Lower lobe of right lung (tissue), 2 donors: ENCODE results near the gene MTHFD1L. TPM values are rescaled to one million over a fixed set of nuclear protein-coding genes. Genes with fewer than 3 reads are reported as not detected.

Experiments
- ATAC-seq, 2 donors: fragments of 200-7000 bp; cut with Tn5 transposase; one replicate each; pipeline ENCODE4 v1.9.1; 2020 to 2022; ENCODE audit warnings: mild to moderate bottlenecking in 2 of 2, moderate library complexity in 2 of 2
- DNase-seq: peaks from one replicate; pipeline ENCODE4 v3.0.0-alpha.2; 2020
- H3K27ac ChIP-seq: fragments of 200-600 bp; one replicate; pipeline ENCODE4 v1.8.0; 2022
- H3K27me3 ChIP-seq: fragments of 200-600 bp; one replicate; pipeline ENCODE4 v1.8.0; 2022; ENCODE audit warnings: low read depth
- H3K36me3 ChIP-seq: fragments of 200-600 bp; one replicate; pipeline ENCODE4 v1.8.0; 2022; ENCODE audit warnings: mild to moderate bottlenecking
- H3K4me1 ChIP-seq: fragments of 200-600 bp; one replicate; pipeline ENCODE4 v1.8.0; 2022
- H3K4me3 ChIP-seq: fragments of 200-600 bp; one replicate; pipeline ENCODE4 v1.8.0; 2022; ENCODE audit warnings: mild to moderate bottlenecking
- H3K9me3 ChIP-seq: fragments of 200-600 bp; one replicate; pipeline ENCODE4 v1.8.0; 2022
- intact Hi-C: fragments of 100-400 bp; cut with DNase I; formaldehyde crosslinking; loops from one replicate; pipeline ENCODE4 v1.11.0; 2022
- total RNA-seq: library from RNA; stranded (reverse); fragmentation: NEBNext Ultra II Directional; extraction: Animal tissue kit (Norgen Biotek cat#: 25700); gene quantifications from one replicate; pipeline ENCODE4 v1.2.1, GENCODE V29; 2021
- TF ChIP-seq, protein P1 (sequence below): fragments of 200-600 bp; IDR thresholded peaks from one replicate; pipeline ENCODE4 v1.8.0; 2022; ENCODE audit warnings: antibody characterized with exemption, mild to moderate bottlenecking
- donor health status: DM: no; HTN: yes; CAD: no; lungs with severe emphysema.

MTHFD1L gene
- total RNA-seq, 1 donor from 2014 or later, result 22.1 TPM

DNA sequence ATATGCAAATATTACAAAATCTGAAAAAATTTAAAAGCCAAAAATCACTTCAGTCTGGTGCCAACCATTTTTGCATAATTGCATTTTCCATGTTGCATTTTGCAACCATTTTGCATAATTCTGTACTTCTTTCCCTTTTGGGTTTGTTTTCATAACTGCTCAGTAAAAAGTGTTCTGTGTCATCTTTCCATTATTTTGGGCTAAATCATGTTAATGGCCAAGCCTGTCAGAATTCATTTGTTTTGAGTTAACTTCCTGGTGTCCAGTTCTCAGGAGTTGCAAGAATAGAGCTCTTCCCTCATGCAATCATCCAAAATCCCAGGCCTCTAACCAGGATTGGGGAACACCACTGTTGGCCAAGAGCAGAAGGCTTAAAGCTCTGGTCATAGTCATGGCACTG, 133.6 kb downstream of the MTHFD1L start:
- ATAC-seq, result no peak
- Histone ChIP-seq H3K27ac (no peak overlapping the region), H3K4me1 (peaks cover 6% of the 10 kb centered on the region), H3K36me3 (no peaks in the 10 kb centered on the region), H3K9me3 (no peaks in the 10 kb centered on the region), H3K4me3 (no peak overlapping the region), H3K27me3 (no peaks in the 10 kb centered on the region)
- no peak for DNase-seq
- intact Hi-C loops, result no loop called here
- TF ChIP-seq, protein P1, sequence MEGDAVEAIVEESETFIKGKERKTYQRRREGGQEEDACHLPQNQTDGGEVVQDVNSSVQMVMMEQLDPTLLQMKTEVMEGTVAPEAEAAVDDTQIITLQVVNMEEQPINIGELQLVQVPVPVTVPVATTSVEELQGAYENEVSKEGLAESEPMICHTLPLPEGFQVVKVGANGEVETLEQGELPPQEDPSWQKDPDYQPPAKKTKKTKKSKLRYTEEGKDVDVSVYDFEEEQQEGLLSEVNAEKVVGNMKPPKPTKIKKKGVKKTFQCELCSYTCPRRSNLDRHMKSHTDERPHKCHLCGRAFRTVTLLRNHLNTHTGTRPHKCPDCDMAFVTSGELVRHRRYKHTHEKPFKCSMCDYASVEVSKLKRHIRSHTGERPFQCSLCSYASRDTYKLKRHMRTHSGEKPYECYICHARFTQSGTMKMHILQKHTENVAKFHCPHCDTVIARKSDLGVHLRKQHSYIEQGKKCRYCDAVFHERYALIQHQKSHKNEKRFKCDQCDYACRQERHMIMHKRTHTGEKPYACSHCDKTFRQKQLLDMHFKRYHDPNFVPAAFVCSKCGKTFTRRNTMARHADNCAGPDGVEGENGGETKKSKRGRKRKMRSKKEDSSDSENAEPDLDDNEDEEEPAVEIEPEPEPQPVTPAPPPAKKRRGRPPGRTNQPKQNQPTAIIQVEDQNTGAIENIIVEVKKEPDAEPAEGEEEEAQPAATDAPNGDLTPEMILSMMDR, result no peak

DNA sequence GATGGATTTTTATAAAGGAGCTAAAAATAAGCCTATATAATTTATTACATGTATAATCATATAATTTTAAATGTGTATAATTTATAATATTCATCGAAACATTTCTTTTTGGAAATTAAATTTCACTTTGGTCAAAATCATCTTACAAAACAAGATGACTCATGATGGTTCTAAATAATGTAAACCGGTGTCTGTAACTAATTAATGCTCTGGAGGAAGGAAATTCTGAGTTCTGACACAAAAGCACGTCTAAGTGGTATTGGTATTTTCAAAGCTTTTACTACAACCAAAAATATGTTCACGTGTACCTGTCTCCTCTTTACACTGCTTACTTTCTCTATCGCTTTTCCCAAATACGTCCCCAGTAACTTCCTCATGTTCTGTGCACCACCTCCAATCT, 134.1 kb downstream of the MTHFD1L start:
- no peak for DNase-seq
- H3K27ac ChIP-seq, result no peak overlapping the region
- H3K9me3 ChIP-seq, result no peaks in the 10 kb centered on the region
- H3K4me3 ChIP-seq, result no peak overlapping the region
- H3K4me1 ChIP-seq, result peaks cover 11% of the 10 kb centered on the region
- TF ChIP-seq, protein P1, result no peak
- no peaks in the 10 kb centered on the region for H3K27me3 ChIP-seq
- no peak for ATAC-seq
- no peaks in the 10 kb centered on the region for H3K36me3 ChIP-seq
- intact Hi-C loops, result no loop called here

- intact Hi-C loops, result no loop called here
- TF ChIP-seq, protein P1, result no peak
- H3K4me1 ChIP-seq, result peaks cover 29% of the 10 kb centered on the region
- no peaks in the 10 kb centered on the region for H3K27me3 ChIP-seq
- H3K36me3 ChIP-seq, result no peaks in the 10 kb centered on the region
- DNase-seq (no peak), ATAC-seq (no peak)
- H3K27ac ChIP-seq, result peak overlapping the region; percentile 4
- H3K9me3 ChIP-seq, result no peaks in the 10 kb centered on the region
- no peak overlapping the region for H3K4me3 ChIP-seq
These were observed 136.0 kb downstream of the MTHFD1L start for GRCh38 chr6:151001387-151002056.

GRCh38 chr6:151002057-151002450, 136.6 kb downstream of the MTHFD1L start:
- ATAC-seq (no peak), DNase-seq (no peak)

GRCh38 chr6:151002491-151002935, 137.0 kb downstream of the MTHFD1L start:
- Histone ChIP-seq H3K27ac (no peak overlapping the region), H3K9me3 (no peaks in the 10 kb centered on the region), H3K4me3 (no peak overlapping the region), H3K27me3 (no peaks in the 10 kb centered on the region), H3K4me1 (peaks cover 31% of the 10 kb centered on the region), H3K36me3 (no peaks in the 10 kb centered on the region)
- no peak for DNase-seq
- no peak for ATAC-seq
- TF ChIP-seq, protein P1, result no peak
- intact Hi-C loops, result no loop called here

More at GRCh38 chr6:151002057-151002450, 136.6 kb downstream of the MTHFD1L start:
- Histone ChIP-seq H3K9me3 (no peaks in the 10 kb centered on the region), H3K36me3 (no peaks in the 10 kb centered on the region), H3K27ac (peak overlapping the region; percentile 4), H3K4me1 (peaks cover 31% of the 10 kb centered on the region), H3K27me3 (no peaks in the 10 kb centered on the region), H3K4me3 (no peak overlapping the region)
- intact Hi-C loops, result no loop called here
- TF ChIP-seq, protein P1, result no peak
